A549 (cell line): ENCODE data around the gene TBX1. TPM values are rescaled to one million over a fixed set of nuclear protein-coding genes. Genes with fewer than 3 reads are reported as not detected.

Experiments
- ATAC-seq, 2 experiments: fragments of 200-7000 bp in 1 of 2; fragments of >200 bp in 1 of 2; cut with Nextera tagmentation in 1 of 2; cut with Tn5 transposase in 1 of 2; 3 replicates each; pipeline versions ENCODE4 v1.8.0 to v1.9.1; 2018 to 2020; ENCODE audit warnings: mild to moderate bottlenecking in 1 of 2, moderate library complexity in 1 of 2
- CTCF ChIA-PET: fragments of 300-600 bp; sonication (Branson Sonifier 250); formaldehyde crosslinking; extraction: SDS; loops from one replicate; lab custom pipeline; 2021; ENCODE audit warnings: antibody characterized with exemption, inconsistent platforms; lab: Yijun Ruan, JAX
- POLR2A ChIA-PET: fragments of 350-600 bp; formaldehyde crosslinking; extraction: SDS; loops from one replicate; lab custom pipeline; 2021; ENCODE audit warnings: antibody characterized with exemption, inconsistent platforms; lab: Yijun Ruan, JAX
- DNase-seq, 2 experiments: peaks; one replicate each; pipeline versions ENCODE4 v3.0.0 to v3.0.0-alpha.2; 2011 to 2016; ENCODE audit warnings: low read depth in 1 of 2, low spot score in 1 of 2
- FAIRE-seq: peaks from 2 replicates; lab custom pipeline; 2011; peaks lifted over from hg19 to GRCh38; lab: Jason Lieb, UNC
- H3K27ac ChIP-seq, 2 experiments: fragments of >200 bp; sonication (Bioruptor Twin); formaldehyde crosslinking; 3 replicates each; pipeline ENCODE4 v1.5.1; 2016 to 2017
- H3K4me1 ChIP-seq: fragments of >200 bp; sonication (Bioruptor Twin); formaldehyde crosslinking; 3 replicates; pipeline ENCODE4 v1.6.1; 2016
- H3K4me2 ChIP-seq: fragments of >200 bp; sonication (Bioruptor Twin); formaldehyde crosslinking; 3 replicates; pipeline ENCODE4 v1.6.1; 2016
- H3K4me3 ChIP-seq: fragments of >200 bp; sonication (Bioruptor Twin); formaldehyde crosslinking; 3 replicates; pipeline ENCODE4 v1.5.1; 2016
- H3K9me3 ChIP-seq: fragments of >200 bp; sonication (Bioruptor Twin); formaldehyde crosslinking; 3 replicates; pipeline ENCODE4 v1.6.1; 2016
- BHLHE40 ChIP-seq: IDR thresholded peaks from 2 replicates; pipeline ENCODE4 v1.6.1; 2012; ENCODE audit warnings: low read depth, low read length, inconsistent platforms
- CEBPB ChIP-seq, 2 experiments: fragments of >200 bp in 1 of 2; sonication (Bioruptor Twin) in 1 of 2; formaldehyde crosslinking in 1 of 2; IDR thresholded peaks; 2 replicates each; pipeline ENCODE4 v1.6.1; 2012 to 2016
- CHD2 ChIP-seq: fragments of 150-350 bp; IDR thresholded peaks from 2 replicates; pipeline ENCODE4 v1.6.1; 2014; ENCODE audit warnings: low read length; ENCODE audit not compliant: partially characterized antibody
- EHF ChIP-seq: fragments of 250-450 bp; sonication (Bioruptor Pico); IDR thresholded peaks from 2 replicates; pipeline ENCODE4 v1.5.0; 2020; ENCODE audit warnings: mild to moderate bottlenecking
- EHMT2 ChIP-seq: fragments of 200-600 bp; sonication (generic); IDR thresholded peaks from 2 replicates; pipeline ENCODE4 v1.6.1; 2016; ENCODE audit warnings: antibody characterized with exemption, low read depth, mild to moderate bottlenecking, moderate library complexity
- ESRRA ChIP-seq: fragments of 150-350 bp; IDR thresholded peaks from 2 replicates; pipeline ENCODE4 v1.6.1; 2014; ENCODE audit warnings: mild to moderate bottlenecking, low read length, borderline replicate concordance
- FOSL2 ChIP-seq, 2 experiments: fragments of 450-650 bp in 1 of 2; fragments of >200 bp in 1 of 2; sonication (Bioruptor Twin) in 1 of 2; formaldehyde crosslinking; IDR thresholded peaks; 2 replicates each; pipeline versions ENCODE4 v1.5.0 to v1.6.1; 2016 to 2020; ENCODE audit warnings: mild to moderate bottlenecking in 1 of 2, moderate library complexity in 1 of 2
- FOXS1 ChIP-seq: fragments of 250-450 bp; sonication (Bioruptor Pico); IDR thresholded peaks from 2 replicates; pipeline ENCODE4 v1.5.0; 2020; ENCODE audit warnings: mild to moderate bottlenecking, moderate library complexity
- GATA3 ChIP-seq: IDR thresholded peaks from 2 replicates; pipeline ENCODE4 v1.6.1; 2012; ENCODE audit warnings: borderline replicate concordance
- HDAC2 ChIP-seq: fragments of 200-600 bp; sonication (generic); IDR thresholded peaks from 2 replicates; pipeline ENCODE4 v1.6.1; 2016
- HOXA7 ChIP-seq: fragments of 250-450 bp; sonication (Bioruptor Pico); IDR thresholded peaks from 2 replicates; pipeline ENCODE4 v1.5.0; 2020; ENCODE audit warnings: mild to moderate bottlenecking, moderate library complexity
- HOXB13 ChIP-seq: fragments of 250-450 bp; sonication (Bioruptor Pico); IDR thresholded peaks from 2 replicates; pipeline ENCODE4 v1.5.0; 2020; ENCODE audit warnings: low read depth, mild to moderate bottlenecking, moderate library complexity
- HOXB5 ChIP-seq: fragments of 250-450 bp; sonication (Bioruptor Pico); IDR thresholded peaks from 2 replicates; pipeline ENCODE4 v1.5.0; 2020; ENCODE audit warnings: mild to moderate bottlenecking, moderate library complexity
- JUN ChIP-seq, 2 experiments: fragments of >200 bp; sonication (Bioruptor Twin); formaldehyde crosslinking; IDR thresholded peaks; 2 replicates in 1 of 2; 3 replicates in 1 of 2; pipeline ENCODE4 v1.6.1; 2016 to 2017
- KDM1A ChIP-seq: fragments of 200-600 bp; sonication (generic); IDR thresholded peaks from 2 replicates; pipeline ENCODE4 v1.6.1; 2016; ENCODE audit warnings: low read depth, mild to moderate bottlenecking
- NR3C1 ChIP-seq: fragments of >200 bp; sonication (Bioruptor Twin); formaldehyde crosslinking; IDR thresholded peaks from 3 replicates; pipeline ENCODE4 v1.6.1; 2017
- PHF8 ChIP-seq: fragments of 200-600 bp; sonication (generic); IDR thresholded peaks from 2 replicates; pipeline ENCODE4 v1.6.1; 2016; ENCODE audit warnings: low read depth, mild to moderate bottlenecking, antibody characterized with exemption, moderate library complexity, borderline replicate concordance
- POLR2A ChIP-seq: IDR thresholded peaks from 2 replicates; pipeline ENCODE4 v1.6.1; 2012; ENCODE audit warnings: mild to moderate bottlenecking, low read length
- POLR2AphosphoS2 ChIP-seq: conservative IDR thresholded peaks from 2 replicates; pipeline ENCODE4 v1.6.1; 2012; ENCODE audit warnings: low read length, improper control_type of control experiment, inconsistent platforms
- RFX5 ChIP-seq: fragments of 450-650 bp; IDR thresholded peaks from 2 replicates; pipeline ENCODE4 v1.7.1; 2014; ENCODE audit warnings: antibody characterized with exemption, mild to moderate bottlenecking, moderate library complexity
- SMC3 ChIP-seq: fragments of >200 bp; sonication (Bioruptor Twin); formaldehyde crosslinking; IDR thresholded peaks from 3 replicates; pipeline ENCODE4 v1.6.1; 2018; ENCODE audit warnings: inconsistent platforms
- TP53 ChIP-seq: fragments of 250-450 bp; sonication (Bioruptor Pico); IDR thresholded peaks from 2 replicates; pipeline ENCODE4 v1.5.0; 2021; ENCODE audit warnings: mild to moderate bottlenecking, moderate library complexity
- ZNF302 ChIP-seq: fragments of 250-450 bp; sonication (Bioruptor Pico); IDR thresholded peaks from 2 replicates; pipeline ENCODE4 v1.9.0; 2021; ENCODE audit warnings: inconsistent platforms, mild to moderate bottlenecking, moderate library complexity
- ZSCAN20 ChIP-seq: fragments of 250-450 bp; sonication (Bioruptor Pico); IDR thresholded peaks from 2 replicates; pipeline ENCODE4 v1.8.0; 2022; ENCODE audit warnings: mild to moderate bottlenecking, moderate library complexity
- WGBS: methylation state at CpG from one replicate; pipeline ENCODE4 v1.1.6; 2017; ENCODE audit errors: missing lambda C conversion rate; 5-methylcytosine and 5-hydroxymethylcytosine counted together
- polyA plus RNA-seq, 4 experiments: library from polyadenylated mRNA; depleted of rRNA in 3 of 4; stranded (reverse); fragments of >200 nt; fragmentation: RNase III in 1 of 4; extraction: RNeasy Plus Mini Kit Qiagen cat#74134 plus additional on column Dnase treatment in 1 of 4; gene quantifications; 2 replicates in 3 of 4; 3 replicates in 1 of 4; pipeline ENCODE4 v1.2.3, GENCODE V29; 2011 to 2017
- TF ChIP-seq, protein P1 (sequence below): fragments of 450-650 bp; IDR thresholded peaks from 2 replicates; pipeline ENCODE4 v1.6.1; 2014; ENCODE audit warnings: antibody characterized with exemption
- TF ChIP-seq, protein P2 (sequence below): fragments of >200 bp; sonication (Bioruptor Twin); formaldehyde crosslinking; IDR thresholded peaks from 2 replicates; pipeline ENCODE4 v1.6.1; 2016
- TF ChIP-seq, protein P3 (sequence below): IDR thresholded peaks from 2 replicates; pipeline ENCODE4 v1.6.1; 2012

TBX1 gene
- polyA plus RNA-seq, 2 of the 4 experiments (the other 2 are of a cell fraction) = 0.30 to 2.8 TPM

DNA sequence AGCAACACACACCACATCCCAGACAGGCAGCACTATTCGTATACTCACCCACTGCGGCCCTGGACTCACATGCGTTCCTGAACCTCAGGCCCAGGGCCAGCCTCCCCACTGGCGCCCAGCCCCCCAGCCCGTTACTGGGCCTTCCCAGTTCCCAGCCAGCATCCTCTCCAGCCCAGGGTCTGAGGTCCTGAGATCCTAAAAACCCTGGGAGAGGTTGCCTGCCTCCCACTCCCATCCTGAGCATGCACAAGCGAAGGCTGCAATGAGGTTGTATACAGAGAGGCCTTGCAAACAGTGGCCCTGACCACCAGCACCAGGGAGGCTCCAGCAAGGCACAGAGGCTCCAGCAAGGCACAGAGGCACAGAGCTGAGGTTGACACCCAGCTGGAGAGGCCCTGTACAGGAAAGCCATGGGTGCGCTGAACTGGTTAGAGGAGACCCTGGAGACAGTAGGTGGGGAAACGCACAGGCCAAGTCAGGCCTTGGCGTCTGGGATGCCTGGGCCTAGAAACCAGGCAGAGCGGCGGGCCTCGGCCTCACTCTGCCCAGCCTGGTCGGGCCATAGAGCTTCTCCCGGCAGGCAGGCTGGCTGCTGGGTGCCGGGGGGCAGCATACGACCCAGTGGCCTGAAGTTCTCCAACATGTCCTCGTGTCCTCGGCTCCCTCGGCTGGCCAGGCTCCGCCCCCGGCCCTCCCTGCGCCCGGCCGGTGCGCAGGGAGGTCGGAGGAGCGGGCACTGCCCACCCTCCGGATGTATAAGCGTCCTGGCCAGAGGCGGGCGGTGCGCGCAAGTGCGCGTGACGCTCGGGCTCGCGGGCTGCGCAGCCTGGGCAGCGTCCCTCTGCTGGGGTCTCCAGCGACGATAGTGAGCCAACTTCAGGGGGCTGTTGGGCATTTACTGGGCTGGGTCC, 2.3 kb upstream of the TBX1 start:
- no peak for DNase-seq
- POLR2A ChIA-PET = no interaction called here
- no peak for ATAC-seq
- 97% methylated on average over 22 of the region's 43 CpGs for WGBS
- Histone ChIP-seq H3K9me3 (no peaks in the 10 kb centered on the region), H3K27ac (no peak overlapping the region), H3K4me2 (no peak overlapping the region), H3K4me3 (no peak overlapping the region), H3K4me1 (peaks cover 4% of the 10 kb centered on the region; the same call in 1 of the 3 replicates)
- CTCF ChIA-PET = interaction anchor here (0.6 to 6.2 kb wide), 8 partner anchors 11 to 154 kb away, joined by 3 to 62 read pairs (median 6); no protein-coding TSS in a partner anchor
- TF ChIP-seq ESRRA (no peak), EHMT2 (no peak)
- no peak for FAIRE-seq

DNA sequence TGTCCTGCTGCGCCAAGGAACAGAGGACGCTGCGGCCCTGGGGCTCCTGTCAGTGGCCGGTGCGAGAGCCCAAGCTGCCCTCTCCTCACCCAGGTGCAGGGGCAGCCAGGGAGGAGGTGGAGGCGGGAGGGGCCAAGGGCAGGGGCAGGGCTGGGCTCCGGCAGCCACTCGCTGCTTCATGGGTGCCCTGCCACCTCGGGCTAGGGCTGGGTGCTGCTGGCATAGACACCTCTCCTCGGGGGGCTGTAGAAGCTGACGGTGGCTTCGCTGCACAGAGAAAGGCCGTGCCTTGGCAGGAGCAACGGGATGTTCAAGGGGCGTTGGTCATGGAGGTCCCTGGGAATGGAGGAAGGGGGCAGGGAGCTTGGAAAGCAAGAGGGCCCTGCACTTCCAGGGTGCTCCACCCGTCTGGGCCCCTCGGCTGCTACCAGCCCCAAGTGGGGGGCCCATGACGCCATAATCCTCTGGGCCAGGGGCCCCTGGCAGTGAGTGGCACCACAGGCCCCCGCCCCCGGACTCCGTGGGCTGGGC, 1.6 kb upstream of the TBX1 start:
- Histone ChIP-seq H3K4me3 (no peak overlapping the region), H3K27ac (no peak overlapping the region), H3K4me2 (no peak overlapping the region), H3K9me3 (no peaks in the 10 kb centered on the region), H3K4me1 (peaks cover 4% of the 10 kb centered on the region; the same call in 1 of the 3 replicates)
- DNase-seq (no peak), ATAC-seq (no peak), FAIRE-seq (no peak)
- ChIA-PET CTCF (interaction anchor here (0.6 to 6.2 kb wide), 3 partner anchors 28 to 153 kb away, joined by 3 to 62 read pairs (median 30); no protein-coding TSS in a partner anchor), POLR2A (no interaction called here)
- TF ChIP-seq SMC3 = no peak
- TF ChIP-seq EHMT2 = no peak
- TF ChIP-seq JUN (IDR thresholded peaks at IDR 0.05) = no peak
- TF ChIP-seq GATA3 = no peak
- no peak for TF ChIP-seq HDAC2
- no peak for TF ChIP-seq EHF
- no peak for TF ChIP-seq ZNF302 (CRISPR knock-in tag)
- no peak for TF ChIP-seq CHD2
- no peak for TF ChIP-seq ZSCAN20
- TF ChIP-seq HOXB13 (CRISPR knock-in tag) = no peak
- TF ChIP-seq POLR2AphosphoS2 = no peak
- TF ChIP-seq, protein P1, sequence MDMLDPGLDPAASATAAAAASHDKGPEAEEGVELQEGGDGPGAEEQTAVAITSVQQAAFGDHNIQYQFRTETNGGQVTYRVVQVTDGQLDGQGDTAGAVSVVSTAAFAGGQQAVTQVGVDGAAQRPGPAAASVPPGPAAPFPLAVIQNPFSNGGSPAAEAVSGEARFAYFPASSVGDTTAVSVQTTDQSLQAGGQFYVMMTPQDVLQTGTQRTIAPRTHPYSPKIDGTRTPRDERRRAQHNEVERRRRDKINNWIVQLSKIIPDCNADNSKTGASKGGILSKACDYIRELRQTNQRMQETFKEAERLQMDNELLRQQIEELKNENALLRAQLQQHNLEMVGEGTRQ = no peak
- no peak for TF ChIP-seq KDM1A
- 85% methylated on average over 9 of the region's 21 CpGs for WGBS

DNA sequence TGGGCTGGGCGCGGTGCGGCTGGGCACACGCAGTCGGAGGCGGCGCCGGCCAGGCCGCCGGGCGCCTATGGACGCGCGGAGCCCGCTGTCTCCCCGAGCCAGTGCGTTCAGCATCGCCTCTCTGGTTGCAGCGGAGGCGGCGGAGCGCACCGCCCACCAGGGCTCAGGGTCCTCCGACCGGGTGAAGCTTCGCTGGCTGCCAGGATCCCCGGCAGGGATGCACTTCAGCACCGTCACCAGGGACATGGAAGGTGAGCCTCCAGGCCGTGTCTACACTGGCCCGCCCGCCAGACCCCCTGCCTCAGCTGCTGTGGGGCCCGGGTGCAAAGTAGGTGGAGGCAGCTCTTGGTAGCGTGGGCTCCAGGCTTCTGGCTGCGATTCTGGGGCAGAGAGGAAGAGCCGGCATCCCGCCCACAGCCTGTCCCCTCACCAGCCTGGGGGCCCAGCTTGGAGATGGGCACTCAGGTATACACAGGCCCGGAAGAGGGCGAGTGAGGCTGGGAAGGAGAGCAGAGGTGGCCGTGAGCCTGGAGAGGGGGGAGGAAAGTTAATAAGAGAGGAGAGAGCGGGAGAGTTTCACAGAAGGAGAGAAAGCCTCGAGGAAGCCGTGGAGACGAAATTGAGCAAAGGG, 1.0 kb upstream of the TBX1 start:
- DNase-seq = no peak
- Histone ChIP-seq H3K27ac (no peak overlapping the region; a peak in 1 of 6 replicates), H3K9me3 (no peaks in the 10 kb centered on the region), H3K4me2 (peak overlapping the region; percentile 59), H3K4me3 (no peak overlapping the region), H3K4me1 (peaks cover 4% of the 10 kb centered on the region; the same call in 1 of the 3 replicates)
- TF ChIP-seq FOSL2 (IDR thresholded peaks at IDR 0.05) = no peak
- TF ChIP-seq FOSL2 (CRISPR knock-in tag; IDR thresholded peaks at IDR 0.05) = no peak
- no peak for TF ChIP-seq GATA3
- TF ChIP-seq PHF8 = no peak
- TF ChIP-seq HOXA7 (CRISPR knock-in tag) = no peak
- TF ChIP-seq FOXS1 = no peak
- TF ChIP-seq TP53 = no peak
- no peak for TF ChIP-seq RFX5
- no peak for TF ChIP-seq POLR2A
- no peak for TF ChIP-seq NR3C1
- TF ChIP-seq, protein P2, sequence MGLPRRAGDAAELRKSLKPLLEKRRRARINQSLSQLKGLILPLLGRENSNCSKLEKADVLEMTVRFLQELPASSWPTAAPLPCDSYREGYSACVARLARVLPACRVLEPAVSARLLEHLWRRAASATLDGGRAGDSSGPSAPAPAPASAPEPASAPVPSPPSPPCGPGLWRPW = no peak
- TF ChIP-seq POLR2AphosphoS2 = no peak
- no peak for TF ChIP-seq CEBPB (IDR thresholded peaks at IDR 0.05)
- TF ChIP-seq, protein P3, sequence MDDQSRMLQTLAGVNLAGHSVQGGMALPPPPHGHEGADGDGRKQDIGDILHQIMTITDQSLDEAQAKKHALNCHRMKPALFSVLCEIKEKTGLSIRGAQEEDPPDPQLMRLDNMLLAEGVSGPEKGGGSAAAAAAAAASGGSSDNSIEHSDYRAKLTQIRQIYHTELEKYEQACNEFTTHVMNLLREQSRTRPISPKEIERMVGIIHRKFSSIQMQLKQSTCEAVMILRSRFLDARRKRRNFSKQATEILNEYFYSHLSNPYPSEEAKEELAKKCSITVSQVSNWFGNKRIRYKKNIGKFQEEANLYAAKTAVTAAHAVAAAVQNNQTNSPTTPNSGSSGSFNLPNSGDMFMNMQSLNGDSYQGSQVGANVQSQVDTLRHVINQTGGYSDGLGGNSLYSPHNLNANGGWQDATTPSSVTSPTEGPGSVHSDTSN = no peak
- TF ChIP-seq EHF = no peak
- TF ChIP-seq HDAC2 = no peak
- no peak for TF ChIP-seq ZNF302 (CRISPR knock-in tag)
- TF ChIP-seq HOXB5 (CRISPR knock-in tag) = no peak
- TF ChIP-seq HOXB13 (CRISPR knock-in tag) = no peak
- TF ChIP-seq EHMT2 = no peak
- no peak for TF ChIP-seq BHLHE40
- no peak for ATAC-seq
- ChIA-PET POLR2A (no interaction called here), CTCF (interaction anchor here (6.2 kb wide), 1 partner anchor 152 kb away, joined by 62 read pairs; no protein-coding TSS in a partner anchor)
- 79% methylated on average over 7 of the region's 43 CpGs for WGBS
- FAIRE-seq = no peak
